Stimulated activated CD4-positive, alpha-beta T cell treated with anti-CD3 and anti-CD28 coated beads, TNF-alpha, amount 100 ng/mL, for 48 hours (primary cell): Measurements from ENCODE around the gene ADAMTSL2.

Experiments used
- DNase-seq, 3 donors: peaks; one replicate each; pipeline ENCODE4 v3.0.0-alpha.2; 2020; ENCODE audit warnings: low read depth in 3 of 3

Gene ADAMTSL2

GRCh38 chr9:133533857-133534256 is 647 bp upstream of the ADAMTSL2 start:
- no peak for DNase-seq

- no peak for DNase-seq
Measured at GRCh38 chr9:133535306-133535877, 888 bp downstream of the ADAMTSL2 start.

GRCh38 chr9:133536080-133536479 is 1.6 kb downstream of the ADAMTSL2 start:
- no peak for DNase-seq

GRCh38 chr9:133536536-133536935 is 2.0 kb downstream of the ADAMTSL2 start:
- DNase-seq, result no peak

GRCh38 chr9:133537257-133537656 is 2.8 kb downstream of the ADAMTSL2 start:
- DNase-seq, result no peak

GRCh38 chr9:133538176-133538575 is 3.7 kb downstream of the ADAMTSL2 start:
- no peak for DNase-seq

- no peak for DNase-seq
Measured at GRCh38 chr9:133538851-133539833, 4.6 kb downstream of the ADAMTSL2 start.

GRCh38 chr9:133539991-133540697 is 5.6 kb downstream of the ADAMTSL2 start:
- no peak for DNase-seq

GRCh38 chr9:133540698-133541025 is 6.2 kb downstream of the ADAMTSL2 start:
- DNase-seq, result no peak

- DNase-seq, result no peak
Measured at GRCh38 chr9:133542002-133542401, 7.5 kb downstream of the ADAMTSL2 start.

- no peak for DNase-seq
Measured at GRCh38 chr9:133543772-133544467, 9.4 kb downstream of the ADAMTSL2 start.

GRCh38 chr9:133545494-133546286 is 11.2 kb downstream of the ADAMTSL2 start:
- DNase-seq, result no peak

GRCh38 chr9:133546287-133546680 is 11.8 kb downstream of the ADAMTSL2 start:
- DNase-seq, result no peak

GRCh38 chr9:133547116-133547515 is 12.6 kb downstream of the ADAMTSL2 start:
- no peak for DNase-seq

GRCh38 chr9:133551446-133551845 is 16.9 kb downstream of the ADAMTSL2 start:
- no peak for DNase-seq

GRCh38 chr9:133552236-133552635 is 17.7 kb downstream of the ADAMTSL2 start:
- DNase-seq, result no peak

- DNase-seq, result no peak
Measured at GRCh38 chr9:133553123-133553522, 18.6 kb downstream of the ADAMTSL2 start.

GRCh38 chr9:133553973-133554713 is 19.6 kb downstream of the ADAMTSL2 start:
- no peak for DNase-seq

GRCh38 chr9:133554729-133555128 is 20.2 kb downstream of the ADAMTSL2 start:
- no peak for DNase-seq

GRCh38 chr9:133556354-133556753 is 21.9 kb downstream of the ADAMTSL2 start:
- no peak for DNase-seq
